OCI-LY7 (cell line): Measurements from ENCODE around the gene SHC2. TPM values are rescaled to one million over a fixed set of nuclear protein-coding genes. Genes with fewer than 3 reads are reported as not detected.

Source experiments
- BruUV-seq: library from RNA; stranded (reverse); fragments of 400-500 nt; replicated peaks from 2 replicates; lab custom pipeline; 2021; lab: Mats Ljungman, UMichigan
- CTCF ChIA-PET: fragments of 300-600 bp; sonication (Branson Sonifier 250); formaldehyde crosslinking; loops from one replicate; lab custom pipeline; 2022; ENCODE audit warnings: antibody characterized with exemption; ENCODE audit not compliant: unreplicated experiment; lab: Charles Lee
- POLR2A ChIA-PET: fragments of 300-600 bp; sonication (Branson Sonifier 250); formaldehyde crosslinking; loops from one replicate; lab custom pipeline; 2022; ENCODE audit warnings: antibody characterized with exemption; lab: Charles Lee
- DNase-seq: peaks from one replicate; pipeline ENCODE4 v3.0.0-alpha.2; 2015; ENCODE audit warnings: low spot score
- H2AFZ ChIP-seq: fragments of 200-600 bp; sonication (generic), shearing (Covaris generic); 2 replicates; pipeline ENCODE4 v1.6.1; 2014; ENCODE audit warnings: mild to moderate bottlenecking, antibody characterized with exemption, low read length, moderate library complexity
- H3K27ac ChIP-seq: fragments of 200-600 bp; sonication (generic); 2 replicates; pipeline ENCODE4 v1.5.1; 2014; ENCODE audit warnings: mixed run types, low read depth, mild to moderate bottlenecking, moderate library complexity, low read length, inconsistent platforms; ENCODE audit not compliant: poor library complexity, severe bottlenecking
- H3K36me3 ChIP-seq: fragments of 200-600 bp; sonication (generic); 2 replicates; pipeline ENCODE4 v1.6.1; 2014; ENCODE audit warnings: mild to moderate bottlenecking, antibody characterized with exemption, low read length, moderate library complexity, mixed read lengths; ENCODE audit not compliant: insufficient read depth
- H3K4me1 ChIP-seq: fragments of 200-600 bp; sonication (generic); 2 replicates; pipeline ENCODE4 v1.5.1; 2014; ENCODE audit warnings: mild to moderate bottlenecking, low read length; ENCODE audit not compliant: insufficient read depth, poor library complexity, severe bottlenecking
- H3K4me2 ChIP-seq: fragments of 200-600 bp; sonication (generic); 2 replicates; pipeline ENCODE4 v1.6.1; 2014; ENCODE audit warnings: mild to moderate bottlenecking, low read length
- H3K4me3 ChIP-seq: fragments of 200-600 bp; sonication (generic); 2 replicates; pipeline ENCODE4 v1.5.1; 2014; ENCODE audit warnings: mild to moderate bottlenecking, low read depth, low read length; ENCODE audit not compliant: poor library complexity, severe bottlenecking
- H3K79me2 ChIP-seq: fragments of 200-600 bp; sonication (generic); 2 replicates; pipeline ENCODE4 v1.6.1; 2016; ENCODE audit warnings: low read depth, mild to moderate bottlenecking, low read length, moderate library complexity, mixed read lengths; ENCODE audit not compliant: insufficient read depth
- H3K9me2 ChIP-seq: fragments of 200-600 bp; sonication (generic); 2 replicates; pipeline ENCODE4 v1.6.1; 2016; ENCODE audit warnings: mild to moderate bottlenecking, low read length, mixed read lengths; ENCODE audit not compliant: insufficient read depth
- H3K9me3 ChIP-seq: fragments of 200-600 bp; sonication (generic); 2 replicates; pipeline ENCODE4 v1.6.1; 2014; ENCODE audit warnings: mild to moderate bottlenecking, mixed run types, low read length, mixed read lengths
- H4K20me1 ChIP-seq: fragments of 200-600 bp; sonication (generic); 2 replicates; pipeline ENCODE4 v1.6.1; 2014; ENCODE audit warnings: mild to moderate bottlenecking, antibody characterized with exemption, low read length, moderate library complexity, mixed read lengths; ENCODE audit not compliant: insufficient read depth
- CTCF ChIP-seq: fragments of 200-600 bp; sonication (generic); conservative IDR thresholded peaks from 2 replicates; pipeline ENCODE4 v1.5.1; 2014; ENCODE audit warnings: mild to moderate bottlenecking, antibody characterized with exemption, low read length, moderate library complexity, mixed read lengths
- EZH2phosphoT487 ChIP-seq: fragments of 200-600 bp; sonication (generic); IDR thresholded peaks from 2 replicates; pipeline ENCODE4 v1.6.1; 2018; ENCODE audit warnings: low read depth, borderline replicate concordance, mild to moderate bottlenecking, mixed run types, antibody characterized with exemption, low read length, moderate library complexity, mixed read lengths
- intact Hi-C: fragments of 100-400 bp; cut with micrococcal nuclease; formaldehyde crosslinking; loops from one replicate; pipeline ENCODE4 v1.10.0; 2022; ENCODE audit not compliant: unreplicated experiment
- total RNA-seq, 2 experiments: library from RNA; depleted of rRNA in 1 of 2; stranded (reverse); fragments of >200 nt in 1 of 2; shearing (Covaris generic) in 1 of 2; gene quantifications; 2 replicates each; pipeline ENCODE4 v1.2.3, GENCODE V29; 2014 to 2022

The SHC2 gene
- total RNA-seq, 2 experiments from 2014 or later, result 0.28 to 0.65 TPM

DNA sequence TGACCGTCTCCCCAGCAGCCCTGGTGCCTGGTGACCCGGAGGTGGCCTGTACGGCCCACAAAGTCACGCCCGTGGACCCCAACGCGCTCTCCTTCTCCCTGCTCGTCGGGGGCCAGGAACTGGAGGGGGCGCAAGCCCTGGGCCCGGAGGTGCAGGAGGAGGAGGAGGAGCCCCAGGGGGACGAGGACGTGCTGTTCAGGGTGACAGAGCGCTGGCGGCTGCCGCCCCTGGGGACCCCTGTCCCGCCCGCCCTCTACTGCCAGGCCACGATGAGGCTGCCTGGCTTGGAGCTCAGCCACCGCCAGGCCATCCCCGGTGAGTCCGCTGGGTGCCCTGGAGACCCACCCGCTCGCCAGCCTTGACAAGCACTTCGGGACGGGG is 37.7 kb upstream of the SHC2 start:
- BruUV-seq, result no TSS peak
- H3K4me3 ChIP-seq, result no peak overlapping the region
- H2AFZ ChIP-seq, result no peak overlapping the region
- ChIA-PET POLR2A (no interaction called here), CTCF (no interaction called here)
- no peaks in the 10 kb centered on the region for H3K9me2 ChIP-seq
- H3K9me3 ChIP-seq, result no peaks in the 10 kb centered on the region
- TF ChIP-seq CTCF (no peak), EZH2phosphoT487 (no peak)
- no peaks in the 10 kb centered on the region for H3K36me3 ChIP-seq
- no peak for DNase-seq
- H3K4me1 ChIP-seq, result peaks cover 6% of the 10 kb centered on the region
- no peaks in the 10 kb centered on the region for H3K79me2 ChIP-seq
- H4K20me1 ChIP-seq, result no peaks in the 10 kb centered on the region
- intact Hi-C loops, result no loop called here
- no peak overlapping the region for H3K4me2 ChIP-seq
- no peak overlapping the region for H3K27ac ChIP-seq

- intact Hi-C loops, result no loop called here
- POLR2A ChIA-PET, result no interaction called here
- Histone ChIP-seq H3K4me1 (peaks cover 6% of the 10 kb centered on the region), H3K9me2 (no peaks in the 10 kb centered on the region), H3K9me3 (no peaks in the 10 kb centered on the region), H3K79me2 (no peaks in the 10 kb centered on the region), H3K4me2 (no peak overlapping the region), H4K20me1 (no peaks in the 10 kb centered on the region), H2AFZ (no peak overlapping the region), H3K4me3 (no peak overlapping the region), H3K36me3 (no peaks in the 10 kb centered on the region), H3K27ac (no peak overlapping the region)
- CTCF ChIA-PET, result no interaction called here
- no peak for TF ChIP-seq EZH2phosphoT487
- no peak for TF ChIP-seq CTCF
- BruUV-seq, result no TSS peak
- DNase-seq, result no peak
Measured at GRCh38 chr19:497869-498510, 37.2 kb upstream of the SHC2 start.

- H3K79me2 ChIP-seq, result no peaks in the 10 kb centered on the region
- no peak overlapping the region for H2AFZ ChIP-seq
- H3K4me1 ChIP-seq, result peaks cover under 1% of the 10 kb centered on the region
- H4K20me1 ChIP-seq, result no peaks in the 10 kb centered on the region
- H3K27ac ChIP-seq, result no peak overlapping the region
- H3K4me2 ChIP-seq, result no peak overlapping the region
- ChIA-PET CTCF (no interaction called here), POLR2A (no interaction called here)
- BruUV-seq, result no TSS peak
- DNase-seq, result no peak
- H3K36me3 ChIP-seq, result no peaks in the 10 kb centered on the region
- TF ChIP-seq EZH2phosphoT487, result no peak
- no peak for TF ChIP-seq CTCF
- intact Hi-C loops, result no loop called here
- no peaks in the 10 kb centered on the region for H3K9me3 ChIP-seq
- H3K9me2 ChIP-seq, result no peaks in the 10 kb centered on the region
- H3K4me3 ChIP-seq, result no peak overlapping the region
Measured at GRCh38 chr19:497491-497868, 36.6 kb upstream of the SHC2 start.
